Forelimb muscle (tissue), 1 donor: ENCODE data around the gene ITGA2. TPM values are rescaled to one million over a fixed set of nuclear protein-coding genes. Genes with fewer than 3 reads are reported as not detected.

ENCODE experiments used
- polyA plus RNA-seq: library from polyadenylated mRNA; unstranded; fragments of 120-200 nt; gene quantifications from one replicate; pipeline ENCODE4 v1.2.1, GENCODE V29; 2013; ENCODE audit not compliant: insufficient read length

The ITGA2 gene
- polyA plus RNA-seq, 1 donor = 7.2 TPM

Other genes starting within 250 kb of the ITGA2 start
- 16.4 TPM for gene ITGA1, start 201.4 kb upstream of the ITGA2 start, polyA plus RNA-seq
- gene PELO, start 201.4 kb upstream of the ITGA2 start, polyA plus RNA-seq = 13.2 TPM
- 41.9 TPM for gene MOCS2, start 120.4 kb downstream of the ITGA2 start, polyA plus RNA-seq